Measurements from ENCODE around the gene ATR. TPM values are rescaled to one million over a fixed set of nuclear protein-coding genes. Genes with fewer than 3 reads are reported as not detected.

The ATR gene
- 29.1 and 32.8 TPM in 2 replicates for total RNA-seq

DNA sequence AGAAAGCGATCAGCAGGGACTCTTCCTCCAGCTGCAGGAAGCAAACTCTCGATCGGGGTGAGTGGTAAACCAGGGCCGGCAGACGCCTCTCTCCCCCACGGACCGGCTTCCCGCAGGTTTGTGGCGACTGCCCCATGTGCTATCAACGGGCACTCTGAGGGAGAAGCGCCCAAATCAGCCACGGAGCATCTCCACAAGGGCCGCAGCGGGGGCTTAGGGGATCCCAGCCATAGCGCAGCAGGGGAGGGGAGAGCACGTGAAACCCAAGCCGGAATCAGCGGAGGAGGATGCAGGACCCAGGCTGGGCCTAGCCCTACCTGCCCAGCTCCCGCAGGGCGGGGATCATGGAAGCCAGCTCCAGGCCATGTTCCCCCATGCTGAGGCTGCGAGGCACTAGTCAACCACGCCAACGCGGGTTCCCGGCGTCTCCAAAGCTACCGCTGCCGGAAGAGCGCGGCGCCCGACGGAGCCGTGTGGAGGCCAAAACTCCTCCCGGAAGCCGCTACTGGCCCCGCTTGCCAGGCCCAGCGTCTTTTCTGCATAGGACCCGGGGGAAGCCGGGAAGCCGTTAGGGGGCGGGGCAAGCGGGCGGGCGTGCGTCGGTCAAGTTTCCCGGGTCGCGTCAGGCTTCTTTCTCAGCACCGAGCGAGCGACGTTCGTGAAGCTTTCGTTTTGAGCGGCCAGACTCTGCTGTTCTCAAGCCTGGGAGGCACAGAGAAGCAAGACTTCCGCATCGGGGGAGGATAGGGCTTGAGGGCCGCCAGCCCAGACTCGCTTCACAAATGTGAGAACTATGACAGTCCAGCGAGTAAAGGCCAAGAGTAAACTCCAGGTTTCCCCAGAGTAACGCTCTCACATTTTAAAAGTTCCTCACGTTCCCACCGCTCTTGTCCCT, at the start of gene ATR:
Gene ATR, minus strand, starts transcription at position 405 of the 895 bp plus-strand sequence. Its CDS starts 29 bp downstream, at position 376.
- Mint-ChIP-seq H3K4me1 (ENCODE audit: low read depth) (peaks cover 38% of the 10 kb centered on the region), H3K36me3 (ENCODE audit: low read depth) (peaks cover 9% of the 10 kb centered on the region), H3K27me3 (ENCODE audit: low read depth) (peaks cover 11% of the 10 kb centered on the region), H3K4me3 (ENCODE audit: low read depth) (peak within 1 kb of the TSS; percentile 99), H3K9me3 (no peaks in the 10 kb centered on the region), H3K27ac (peak within 1 kb of the TSS; percentile 96)
- intact Hi-C loops (cut with micrococcal nuclease), result loop anchor here (1.0 to 10.0 kb wide), 7 partner anchors 18 to 554 kb away; partner anchors contain the start of genes PLS1, TRPC1 and U2SURP
- DNase-seq (ENCODE audit: low spot score), result peak; percentile 96

DNA sequence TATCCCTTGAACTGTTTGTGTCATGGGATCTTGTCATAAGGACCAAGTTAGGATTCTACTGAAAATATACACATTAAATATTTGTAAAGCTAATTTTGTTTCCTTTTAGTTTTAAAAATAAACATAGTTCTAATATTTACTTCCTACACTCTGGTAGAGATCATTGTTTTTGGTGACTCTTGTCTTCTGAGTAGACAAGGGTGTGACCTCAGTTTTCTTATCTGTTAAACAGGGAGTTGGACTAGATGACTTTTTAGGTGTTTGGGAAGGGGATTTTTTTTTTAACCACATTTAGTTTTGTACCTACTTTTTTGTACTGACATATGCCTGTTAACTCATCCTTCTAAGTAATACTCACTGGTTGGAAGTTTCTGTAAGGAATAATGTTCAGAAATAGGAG, 48.4 kb upstream of the ATR start:
- intact Hi-C loops (cut with micrococcal nuclease), result no loop called here
- Mint-ChIP-seq H3K4me3 (ENCODE audit: low read depth) (no peak overlapping the region), H3K4me1 (ENCODE audit: low read depth) (peaks cover 5% of the 10 kb centered on the region), H3K27me3 (ENCODE audit: low read depth) (no peaks in the 10 kb centered on the region), H3K36me3 (ENCODE audit: low read depth) (no peaks in the 10 kb centered on the region), H3K9me3 (no peaks in the 10 kb centered on the region), H3K27ac (no peak overlapping the region)
- DNase-seq (ENCODE audit: low spot score), result no peak

DNA sequence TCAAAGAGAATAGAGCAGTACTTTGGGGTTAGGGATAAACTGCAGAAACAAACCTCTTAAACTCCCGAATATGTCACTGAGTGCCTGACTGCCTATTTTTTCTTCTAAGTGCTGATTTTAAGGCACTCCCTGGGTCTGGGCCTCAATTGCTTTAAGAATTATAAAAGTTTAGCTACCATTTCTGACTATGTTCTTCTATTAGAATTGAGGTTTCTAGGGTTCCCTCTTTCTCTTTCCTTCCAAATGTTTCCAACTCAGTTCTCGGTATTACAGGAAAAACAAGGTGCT, 46.6 kb upstream of the ATR start:
- Mint-ChIP-seq H3K27ac (no peak overlapping the region), H3K4me1 (ENCODE audit: low read depth) (peaks cover 5% of the 10 kb centered on the region), H3K4me3 (ENCODE audit: low read depth) (no peak overlapping the region), H3K9me3 (no peaks in the 10 kb centered on the region), H3K36me3 (ENCODE audit: low read depth) (no peaks in the 10 kb centered on the region), H3K27me3 (ENCODE audit: low read depth) (no peaks in the 10 kb centered on the region)
- DNase-seq (ENCODE audit: low spot score), result no peak
- intact Hi-C loops (cut with micrococcal nuclease), result no loop called here

DNA sequence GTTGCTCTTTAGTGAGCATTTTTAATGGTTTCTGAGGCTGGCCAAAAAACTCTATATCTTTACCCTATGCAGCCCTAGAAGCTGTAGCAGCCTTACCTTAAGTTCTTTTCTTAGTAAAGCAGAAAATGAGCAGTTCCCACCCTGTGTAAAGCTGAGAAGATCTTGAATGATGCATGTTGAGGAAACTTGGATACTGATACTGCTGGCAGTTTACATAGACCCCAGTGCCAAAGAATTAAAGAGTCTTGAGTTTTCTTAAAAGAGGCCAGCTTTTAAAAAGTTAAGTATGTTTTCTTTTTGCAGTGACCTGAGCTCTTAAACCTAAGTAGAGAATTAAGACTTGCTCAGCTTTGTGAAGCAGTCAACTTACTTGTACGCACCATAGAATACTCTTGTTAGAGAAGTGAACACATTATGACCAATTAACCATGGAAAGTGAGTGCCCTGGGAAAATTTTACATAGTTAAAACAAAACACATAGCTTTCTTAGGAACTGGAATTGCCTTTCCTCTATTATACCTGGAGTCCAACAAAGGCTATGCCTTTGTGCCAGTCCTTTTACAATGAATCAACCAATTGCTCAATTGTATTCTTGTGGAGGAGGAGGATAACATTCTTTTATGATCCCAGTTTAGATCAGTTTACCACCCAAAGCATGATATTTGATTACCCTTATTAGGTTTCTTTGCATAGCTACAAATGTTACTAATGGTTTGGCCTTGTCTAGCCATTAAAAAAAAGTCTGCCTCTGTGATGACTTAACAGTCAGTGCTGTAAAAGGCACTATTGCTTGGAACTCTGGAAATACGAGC, 46.0 kb upstream of the ATR start:
- intact Hi-C loops (cut with micrococcal nuclease), result no loop called here

DNA sequence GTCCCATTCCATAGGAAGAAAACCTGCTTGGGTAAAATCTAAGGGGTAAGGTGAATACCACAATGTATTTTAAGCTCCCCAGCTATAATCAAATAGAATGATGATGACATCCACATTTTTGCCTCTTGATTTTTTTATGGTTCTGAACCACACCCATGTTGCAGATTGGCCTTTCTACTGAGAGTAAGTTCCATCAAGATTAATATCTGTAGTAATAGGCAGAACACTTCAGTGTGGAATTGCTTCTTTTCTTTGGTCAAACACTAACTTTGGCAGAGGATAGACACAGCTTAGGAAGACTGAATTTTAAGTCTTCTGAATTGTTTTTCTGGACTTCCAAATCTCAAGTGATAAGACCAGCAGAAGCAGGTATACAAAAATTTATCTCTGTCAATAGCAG, 44.7 kb upstream of the ATR start:
- Mint-ChIP-seq H3K4me1 (ENCODE audit: low read depth) (peaks cover 5% of the 10 kb centered on the region), H3K4me3 (ENCODE audit: low read depth) (no peak overlapping the region), H3K9me3 (no peaks in the 10 kb centered on the region), H3K27ac (no peak overlapping the region), H3K36me3 (ENCODE audit: low read depth) (no peaks in the 10 kb centered on the region), H3K27me3 (ENCODE audit: low read depth) (peaks cover 2% of the 10 kb centered on the region)
- intact Hi-C loops (cut with micrococcal nuclease), result no loop called here
- DNase-seq (ENCODE audit: low spot score), result no peak

More for the DNA sequence above, 46.0 kb upstream of the ATR start:
- Mint-ChIP-seq H3K27me3 (ENCODE audit: low read depth) (no peaks in the 10 kb centered on the region), H3K36me3 (ENCODE audit: low read depth) (no peaks in the 10 kb centered on the region), H3K4me3 (ENCODE audit: low read depth) (no peak overlapping the region), H3K27ac (no peak overlapping the region), H3K4me1 (ENCODE audit: low read depth) (peaks cover 5% of the 10 kb centered on the region), H3K9me3 (no peaks in the 10 kb centered on the region)
- DNase-seq (ENCODE audit: low spot score), result no peak

DNA sequence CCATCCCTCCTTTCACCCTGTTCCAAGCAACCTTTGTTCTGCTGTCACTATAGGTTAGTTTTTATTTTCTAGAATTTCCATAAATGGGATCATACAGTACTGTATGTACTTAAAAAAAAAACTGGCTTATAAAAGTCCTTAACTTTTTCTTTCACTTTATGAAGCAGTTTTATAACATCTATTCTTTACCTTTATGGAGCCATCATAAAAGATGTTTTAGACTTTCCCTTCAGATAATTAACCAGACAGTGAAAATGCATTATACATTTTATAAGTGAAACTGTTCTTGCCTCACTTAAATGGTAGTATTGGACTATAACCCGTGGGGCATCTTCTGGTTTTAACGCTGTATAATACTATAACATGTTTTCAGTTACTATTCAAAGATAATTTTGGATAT, 43.9 kb upstream of the ATR start:
- intact Hi-C loops (cut with micrococcal nuclease), result no loop called here
- Mint-ChIP-seq H3K4me1 (ENCODE audit: low read depth) (peaks cover 5% of the 10 kb centered on the region), H3K27me3 (ENCODE audit: low read depth) (peaks cover 2% of the 10 kb centered on the region)

DNA sequence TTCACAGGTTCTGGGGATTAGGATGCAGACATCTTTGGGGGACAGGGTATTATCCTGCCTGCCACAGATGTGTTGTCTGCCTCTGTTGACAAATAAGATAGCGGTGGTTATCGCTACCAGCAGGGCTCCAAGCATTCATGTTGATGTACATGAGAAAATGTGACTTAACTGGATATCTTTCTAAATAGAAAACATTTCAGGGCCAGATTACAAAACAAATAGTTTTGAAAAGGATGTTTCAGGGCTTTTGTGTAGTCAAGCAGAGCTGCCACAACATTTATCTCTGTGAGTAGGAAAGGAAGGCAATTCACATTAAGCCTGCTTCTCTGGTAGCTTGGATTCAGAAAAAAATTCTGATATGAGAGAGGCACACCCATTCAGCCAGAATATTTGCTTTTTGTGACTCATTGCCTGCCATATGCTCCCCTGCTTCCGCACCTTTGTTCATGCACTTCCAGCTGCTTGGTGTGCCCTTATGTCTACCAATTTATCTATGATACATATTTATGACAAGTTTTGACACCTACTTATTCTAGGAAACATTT, 40.5 kb upstream of the ATR start:
- intact Hi-C loops (cut with micrococcal nuclease), result no loop called here

More for the DNA sequence above, 43.9 kb upstream of the ATR start:
- H3K36me3 Mint-ChIP-seq (ENCODE audit: low read depth), result no peaks in the 10 kb centered on the region
- H3K9me3 Mint-ChIP-seq, result no peaks in the 10 kb centered on the region
- no peak overlapping the region for H3K4me3 Mint-ChIP-seq (ENCODE audit: low read depth)
- no peak overlapping the region for H3K27ac Mint-ChIP-seq
- DNase-seq (ENCODE audit: low spot score), result no peak

DNA sequence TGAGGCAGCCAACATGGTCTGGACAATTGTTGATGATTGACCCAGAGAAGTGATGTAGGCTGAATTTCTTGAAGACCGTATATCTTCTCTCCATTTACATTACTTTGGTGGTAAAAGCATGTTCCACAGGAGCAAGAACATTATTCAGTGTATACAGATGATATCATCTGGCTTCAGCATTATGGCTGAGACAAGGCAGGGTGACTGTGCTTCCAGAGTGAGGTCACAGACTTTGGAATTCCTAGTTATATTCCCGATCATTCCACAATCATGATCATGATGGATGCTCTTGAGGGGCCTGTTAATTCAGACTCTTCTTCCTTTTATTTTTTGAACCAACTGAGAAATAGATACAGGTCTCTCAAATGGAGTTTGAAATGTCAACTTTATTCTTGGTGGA, 36.6 kb upstream of the ATR start:
- H3K27ac Mint-ChIP-seq, result no peak overlapping the region
- no peaks in the 10 kb centered on the region for H3K36me3 Mint-ChIP-seq (ENCODE audit: low read depth)
- no peaks in the 10 kb centered on the region for H3K9me3 Mint-ChIP-seq
- intact Hi-C loops (cut with micrococcal nuclease), result no loop called here
- DNase-seq (ENCODE audit: low spot score), result no peak
- H3K4me3 Mint-ChIP-seq (ENCODE audit: low read depth), result no peak overlapping the region
- no peaks in the 10 kb centered on the region for H3K4me1 Mint-ChIP-seq (ENCODE audit: low read depth)
- H3K27me3 Mint-ChIP-seq (ENCODE audit: low read depth), result peaks cover 2% of the 10 kb centered on the region

More for the DNA sequence above, 40.5 kb upstream of the ATR start:
- no peak overlapping the region for H3K27ac Mint-ChIP-seq
- no peaks in the 10 kb centered on the region for H3K36me3 Mint-ChIP-seq (ENCODE audit: low read depth)
- no peak for DNase-seq (ENCODE audit: low spot score)
- H3K9me3 Mint-ChIP-seq, result no peaks in the 10 kb centered on the region
- H3K27me3 Mint-ChIP-seq (ENCODE audit: low read depth), result peaks cover 2% of the 10 kb centered on the region
- H3K4me3 Mint-ChIP-seq (ENCODE audit: low read depth), result no peak overlapping the region
- H3K4me1 Mint-ChIP-seq (ENCODE audit: low read depth), result no peaks in the 10 kb centered on the region

DNA sequence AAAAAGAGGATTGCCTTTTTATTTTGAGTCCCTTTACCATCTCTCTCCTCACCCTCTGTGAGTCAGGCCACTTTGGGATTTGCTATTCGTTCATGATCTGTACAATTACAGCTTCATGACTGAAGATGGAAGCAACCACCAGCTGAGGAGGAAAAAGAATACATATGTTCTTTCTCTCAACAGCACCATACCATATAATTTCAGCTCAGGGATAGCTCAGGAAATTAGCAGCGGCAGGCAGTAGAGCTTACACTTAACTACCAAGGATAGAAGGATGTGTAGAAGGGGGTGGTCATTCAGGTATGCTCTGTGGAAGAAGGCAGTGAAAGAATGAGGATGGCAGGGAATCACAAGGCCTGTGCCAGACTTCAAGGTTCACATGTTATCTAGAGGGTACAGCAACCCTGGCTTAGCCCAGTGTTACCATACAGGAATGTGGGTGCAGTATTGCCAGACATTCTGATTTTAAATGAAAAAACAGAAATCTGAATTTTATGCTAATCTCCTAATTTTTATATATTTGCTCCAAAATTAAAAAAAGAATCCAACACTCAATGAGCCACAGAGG, 35.6 kb upstream of the ATR start:
- Mint-ChIP-seq H3K27ac (no peak overlapping the region), H3K4me3 (ENCODE audit: low read depth) (no peak overlapping the region), H3K4me1 (ENCODE audit: low read depth) (no peaks in the 10 kb centered on the region), H3K9me3 (no peaks in the 10 kb centered on the region), H3K27me3 (ENCODE audit: low read depth) (peaks cover under 1% of the 10 kb centered on the region), H3K36me3 (ENCODE audit: low read depth) (no peaks in the 10 kb centered on the region)
- intact Hi-C loops (cut with micrococcal nuclease), result no loop called here
- no peak for DNase-seq (ENCODE audit: low spot score)

DNA sequence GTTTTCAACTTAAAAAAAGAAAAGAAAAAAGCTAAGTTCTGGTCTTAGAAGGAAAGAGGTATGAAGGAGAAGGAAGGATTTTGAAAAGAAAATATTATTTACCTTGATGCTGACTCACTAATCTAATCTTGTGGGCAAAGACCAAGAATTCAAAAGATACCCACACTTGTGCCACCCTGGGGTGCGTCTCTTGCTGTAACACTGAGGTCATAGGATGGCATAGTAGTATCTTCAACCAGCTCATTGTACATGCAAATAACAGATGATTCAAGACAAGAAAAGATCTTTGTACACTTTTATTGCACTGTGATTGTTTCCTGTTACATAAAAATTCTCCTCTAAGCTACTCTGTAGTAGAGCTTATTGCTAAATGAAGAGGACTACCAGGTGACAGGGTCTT, 35.0 kb upstream of the ATR start:
- no peak for DNase-seq (ENCODE audit: low spot score)
- Mint-ChIP-seq H3K36me3 (ENCODE audit: low read depth) (no peaks in the 10 kb centered on the region), H3K4me3 (ENCODE audit: low read depth) (no peak overlapping the region), H3K9me3 (no peaks in the 10 kb centered on the region), H3K4me1 (ENCODE audit: low read depth) (no peaks in the 10 kb centered on the region), H3K27me3 (ENCODE audit: low read depth) (no peaks in the 10 kb centered on the region), H3K27ac (no peak overlapping the region)
- intact Hi-C loops (cut with micrococcal nuclease), result no loop called here

DNA sequence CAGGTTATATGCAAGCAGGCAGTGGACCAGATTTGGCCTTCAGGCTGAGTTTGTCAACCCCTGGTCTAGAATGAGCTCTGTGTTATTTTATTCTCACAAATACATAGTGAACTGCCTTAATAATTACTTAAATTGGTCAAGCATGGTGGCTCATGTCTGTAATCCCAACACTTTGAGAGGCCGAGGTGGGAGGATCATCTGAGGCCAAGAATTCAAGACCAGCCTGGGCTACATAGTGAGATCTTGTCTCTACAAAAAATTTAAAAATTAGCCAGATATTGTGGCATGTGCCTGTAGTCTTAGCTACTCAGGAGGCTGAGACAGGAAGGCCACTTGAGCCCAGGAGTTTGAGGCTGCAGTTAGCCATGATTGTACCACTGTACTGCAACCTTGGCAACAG, 32.7 kb upstream of the ATR start:
- H3K27me3 Mint-ChIP-seq (ENCODE audit: low read depth), result no peaks in the 10 kb centered on the region
- intact Hi-C loops (cut with micrococcal nuclease), result no loop called here
- H3K27ac Mint-ChIP-seq, result no peak overlapping the region
- no peaks in the 10 kb centered on the region for H3K4me1 Mint-ChIP-seq (ENCODE audit: low read depth)
- no peak for DNase-seq (ENCODE audit: low spot score)
- H3K36me3 Mint-ChIP-seq (ENCODE audit: low read depth), result no peaks in the 10 kb centered on the region
- H3K4me3 Mint-ChIP-seq (ENCODE audit: low read depth), result no peak overlapping the region
- no peaks in the 10 kb centered on the region for H3K9me3 Mint-ChIP-seq

DNA sequence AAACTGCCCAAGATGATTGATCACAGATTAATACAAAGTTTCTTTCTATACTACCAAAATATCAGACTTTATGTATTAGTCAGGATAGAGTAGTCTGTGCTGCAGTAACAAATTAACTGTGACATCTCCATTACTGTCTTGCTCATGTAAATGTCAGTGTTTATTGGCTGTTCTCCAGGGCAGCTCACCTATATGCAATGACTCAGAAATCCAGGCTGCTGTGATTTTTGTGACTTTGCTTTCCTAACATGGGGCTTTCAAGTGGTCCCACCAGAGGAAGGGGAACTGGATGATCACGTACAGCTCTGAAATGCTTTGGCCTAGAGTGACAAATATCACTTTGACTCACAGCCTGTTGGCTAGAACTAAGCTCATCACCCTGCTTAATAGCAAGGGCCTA, 30.6 kb upstream of the ATR start:
- Mint-ChIP-seq H3K4me3 (ENCODE audit: low read depth) (no peak overlapping the region), H3K27me3 (ENCODE audit: low read depth) (no peaks in the 10 kb centered on the region), H3K9me3 (no peaks in the 10 kb centered on the region), H3K4me1 (ENCODE audit: low read depth) (no peaks in the 10 kb centered on the region), H3K27ac (no peak overlapping the region), H3K36me3 (ENCODE audit: low read depth) (no peaks in the 10 kb centered on the region)
- DNase-seq (ENCODE audit: low spot score), result no peak
- intact Hi-C loops (cut with micrococcal nuclease), result no loop called here

DNA sequence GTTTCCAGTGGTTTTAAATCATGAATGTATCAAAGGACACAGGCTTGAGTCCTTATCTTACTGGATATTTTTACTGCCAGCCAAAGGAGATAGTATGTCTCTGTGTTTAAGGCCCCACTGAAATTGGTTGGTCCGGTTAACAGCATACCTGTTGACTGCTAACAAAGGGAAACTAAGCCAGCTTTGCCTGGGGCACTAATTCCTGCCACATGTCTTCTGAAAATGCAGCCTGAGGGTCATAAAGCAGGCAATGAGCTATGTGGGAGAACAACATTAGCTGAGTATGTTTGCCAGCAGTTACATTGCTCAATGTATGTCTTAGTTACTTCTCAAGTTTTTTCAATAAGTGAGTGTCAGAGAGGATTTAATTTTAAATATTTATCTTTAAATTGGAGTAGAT, 30.1 kb upstream of the ATR start:
- Mint-ChIP-seq H3K4me1 (ENCODE audit: low read depth) (no peaks in the 10 kb centered on the region), H3K27me3 (ENCODE audit: low read depth) (no peaks in the 10 kb centered on the region)

More for the DNA sequence above, 30.1 kb upstream of the ATR start:
- no peak for DNase-seq (ENCODE audit: low spot score)
- no peaks in the 10 kb centered on the region for H3K36me3 Mint-ChIP-seq (ENCODE audit: low read depth)
- no peak overlapping the region for H3K4me3 Mint-ChIP-seq (ENCODE audit: low read depth)
- intact Hi-C loops (cut with micrococcal nuclease), result no loop called here
- no peaks in the 10 kb centered on the region for H3K9me3 Mint-ChIP-seq
- no peak overlapping the region for H3K27ac Mint-ChIP-seq
